Caco-2 (cell line): ENCODE results near the gene LRPAP1. TPM values are rescaled to one million over a fixed set of nuclear protein-coding genes. Genes with fewer than 3 reads are reported as not detected.
A peak's percentile ranks its signal among the peaks of the same experiment; 100 is the strongest.

ENCODE experiments used
- BruUV-seq: library from RNA; stranded (reverse); fragments of 400-500 nt; replicated peaks from 2 replicates; lab custom pipeline; 2021; lab: Mats Ljungman, UMichigan
- CTCF ChIA-PET: fragments of 300-600 bp; sonication (Branson Sonifier 250); formaldehyde crosslinking; loops from one replicate; lab custom pipeline; 2022; ENCODE audit warnings: antibody characterized with exemption; lab: Charles Lee
- POLR2A ChIA-PET: fragments of 300-600 bp; sonication (Branson Sonifier 250); formaldehyde crosslinking; loops from one replicate; lab custom pipeline; 2022; ENCODE audit warnings: antibody characterized with exemption; lab: Charles Lee
- DNase-seq, 2 experiments: peaks; one replicate each; pipeline versions ENCODE4 v3.0.0 to v3.0.0-alpha.2; 2020 to 2022
- H3K27me3 ChIP-seq: replicated peaks from 2 replicates; pipeline ENCODE4 v1.6.0; 2011; ENCODE audit warnings: low read length; ENCODE audit not compliant: control insufficient read depth, insufficient read depth
- H3K36me3 ChIP-seq: 2 replicates; pipeline ENCODE4 v1.5.1; 2011; ENCODE audit warnings: low read length; ENCODE audit not compliant: control insufficient read depth, insufficient read depth
- H3K4me1 ChIP-seq: fragments of 250-450 bp; sonication (Bioruptor Pico); 2 replicates; pipeline ENCODE4 v1.5.1; 2020; ENCODE audit warnings: mild to moderate bottlenecking
- H3K4me3 ChIP-seq: 2 replicates; pipeline ENCODE4 v1.5.1; 2011; ENCODE audit warnings: low read depth, mild to moderate bottlenecking, control low read depth, low read length
- H3K9me3 ChIP-seq: fragments of 250-450 bp; sonication (Bioruptor Pico); 2 replicates; pipeline ENCODE4 v1.5.1; 2020; ENCODE audit warnings: mild to moderate bottlenecking, moderate library complexity
- H3K27ac Mint-ChIP-seq: one replicate; pipeline ENCODE4 v1.8.0; 2022; ENCODE audit warnings: mixed read lengths; ENCODE audit not compliant: unreplicated experiment
- H3K27me3 Mint-ChIP-seq: one replicate; pipeline ENCODE4 v1.8.0; 2022; ENCODE audit warnings: mixed read lengths; ENCODE audit not compliant: insufficient read depth, unreplicated experiment
- H3K36me3 Mint-ChIP-seq: one replicate; pipeline ENCODE4 v1.8.0; 2022; ENCODE audit warnings: mild to moderate bottlenecking, mixed read lengths; ENCODE audit not compliant: insufficient read depth, unreplicated experiment
- H3K4me1 Mint-ChIP-seq: one replicate; pipeline ENCODE4 v1.8.0; 2022; ENCODE audit warnings: low read depth, mixed read lengths; ENCODE audit not compliant: unreplicated experiment
- H3K4me3 Mint-ChIP-seq: one replicate; pipeline ENCODE4 v1.8.0; 2022; ENCODE audit warnings: mild to moderate bottlenecking, moderate library complexity, mixed read lengths; ENCODE audit not compliant: unreplicated experiment
- H3K9me3 Mint-ChIP-seq: one replicate; pipeline ENCODE4 v1.8.0; 2022; ENCODE audit warnings: mixed read lengths; ENCODE audit not compliant: unreplicated experiment
- intact Hi-C: fragments of 100-400 bp; cut with micrococcal nuclease; formaldehyde crosslinking; loops from one replicate; pipeline ENCODE4 v1.10.0; 2022; ENCODE audit not compliant: unreplicated experiment
- total RNA-seq: library from RNA; stranded (reverse); gene quantifications from 2 replicates; pipeline ENCODE4 v1.2.3, GENCODE V29; 2022
- TF ChIP-seq, protein P1 (sequence below), 2 experiments: fragments of 200-600 bp in 1 of 2; IDR thresholded peaks; 1 replicate in 1 of 2; 2 replicates in 1 of 2; pipeline versions ENCODE4 v1.5.1 to v1.8.0; 2011 to 2022; ENCODE audit warnings: antibody characterized with exemption in 1 of 2, control low read depth in 1 of 2, inconsistent platforms in 1 of 2, low read depth in 1 of 2, low read length in 1 of 2, mild to moderate bottlenecking in 1 of 2, moderate library complexity in 1 of 2; ENCODE audit not compliant: insufficient read depth in 1 of 2, severe bottlenecking in 1 of 2, unreplicated experiment in 1 of 2

The LRPAP1 gene
- total RNA-seq, 1 experiment from 2014 or later: 224 TPM

- Histone ChIP-seq H3K27me3 (no peaks in the 10 kb centered on the region), H3K4me1 (no peaks in the 10 kb centered on the region), H3K4me3 (no peak overlapping the region), H3K36me3 (peaks cover 6% of the 10 kb centered on the region), H3K9me3 (no peaks in the 10 kb centered on the region)
- TF ChIP-seq, protein P1, sequence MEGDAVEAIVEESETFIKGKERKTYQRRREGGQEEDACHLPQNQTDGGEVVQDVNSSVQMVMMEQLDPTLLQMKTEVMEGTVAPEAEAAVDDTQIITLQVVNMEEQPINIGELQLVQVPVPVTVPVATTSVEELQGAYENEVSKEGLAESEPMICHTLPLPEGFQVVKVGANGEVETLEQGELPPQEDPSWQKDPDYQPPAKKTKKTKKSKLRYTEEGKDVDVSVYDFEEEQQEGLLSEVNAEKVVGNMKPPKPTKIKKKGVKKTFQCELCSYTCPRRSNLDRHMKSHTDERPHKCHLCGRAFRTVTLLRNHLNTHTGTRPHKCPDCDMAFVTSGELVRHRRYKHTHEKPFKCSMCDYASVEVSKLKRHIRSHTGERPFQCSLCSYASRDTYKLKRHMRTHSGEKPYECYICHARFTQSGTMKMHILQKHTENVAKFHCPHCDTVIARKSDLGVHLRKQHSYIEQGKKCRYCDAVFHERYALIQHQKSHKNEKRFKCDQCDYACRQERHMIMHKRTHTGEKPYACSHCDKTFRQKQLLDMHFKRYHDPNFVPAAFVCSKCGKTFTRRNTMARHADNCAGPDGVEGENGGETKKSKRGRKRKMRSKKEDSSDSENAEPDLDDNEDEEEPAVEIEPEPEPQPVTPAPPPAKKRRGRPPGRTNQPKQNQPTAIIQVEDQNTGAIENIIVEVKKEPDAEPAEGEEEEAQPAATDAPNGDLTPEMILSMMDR (IDR thresholded peaks at IDR 0.05; ENCODE audit: insufficient read depth in 1 of 2, low read depth in 1 of 2, low read length in 1 of 2, severe bottlenecking in 1 of 2, unreplicated experiment in 1 of 2): no peak
- no peak overlapping the region for H3K4me3 Mint-ChIP-seq
- CTCF ChIA-PET: no interaction called here
- no TSS peak for BruUV-seq
- peaks cover 29% of the 10 kb centered on the region for H3K36me3 Mint-ChIP-seq
- POLR2A ChIA-PET: no interaction called here
- intact Hi-C loops: no loop called here
- H3K27ac Mint-ChIP-seq: no peak overlapping the region
- H3K27me3 Mint-ChIP-seq: no peaks in the 10 kb centered on the region
- H3K4me1 Mint-ChIP-seq: no peaks in the 10 kb centered on the region
- peak in 1 of 2 experiments; percentile 17 for DNase-seq
- no peaks in the 10 kb centered on the region for H3K9me3 Mint-ChIP-seq
Measured at GRCh38 chr4:3523146-3523627, 9.0 kb downstream of the LRPAP1 start.

DNA sequence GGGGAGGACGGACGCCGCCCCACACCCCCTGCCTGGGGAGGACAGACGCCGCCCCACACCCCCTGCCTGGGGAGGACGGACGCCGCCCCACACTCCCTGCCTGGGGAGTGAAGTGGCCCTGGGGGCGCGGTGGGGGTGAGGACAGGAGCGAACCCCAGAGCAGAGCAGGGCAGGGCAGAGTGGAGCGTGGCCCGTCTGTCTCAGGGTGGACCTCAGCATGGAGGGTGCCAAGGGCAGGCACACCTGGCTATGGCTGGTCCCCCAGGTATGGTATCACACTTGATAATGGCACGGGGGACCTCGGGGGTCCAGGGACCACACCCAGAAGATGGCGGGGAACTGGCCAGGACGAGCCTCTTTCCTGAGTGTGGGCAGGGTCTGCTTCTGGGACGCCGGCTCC lies 9.6 kb downstream of the LRPAP1 start:
- CTCF ChIA-PET: no interaction called here
- peaks cover 6% of the 10 kb centered on the region for H3K36me3 ChIP-seq
- H3K9me3 Mint-ChIP-seq: no peaks in the 10 kb centered on the region

GRCh38 chr4:3522326-3522640 lies 9.9 kb downstream of the LRPAP1 start:
- H3K9me3 ChIP-seq: no peaks in the 10 kb centered on the region
- Mint-ChIP-seq H3K36me3 (peaks cover 25% of the 10 kb centered on the region), H3K27me3 (no peaks in the 10 kb centered on the region), H3K9me3 (no peaks in the 10 kb centered on the region), H3K4me3 (no peak overlapping the region), H3K27ac (no peak overlapping the region), H3K4me1 (no peaks in the 10 kb centered on the region)
- CTCF ChIA-PET: no interaction called here
- no peak overlapping the region for H3K4me3 ChIP-seq
- BruUV-seq: no TSS peak
- no peak for DNase-seq
- peaks cover 4% of the 10 kb centered on the region for H3K36me3 ChIP-seq
- H3K4me1 ChIP-seq: no peaks in the 10 kb centered on the region
- TF ChIP-seq, protein P1 (IDR thresholded peaks at IDR 0.05; ENCODE audit: insufficient read depth in 1 of 2, low read depth in 1 of 2, low read length in 1 of 2, severe bottlenecking in 1 of 2, unreplicated experiment in 1 of 2): no peak
- POLR2A ChIA-PET: no interaction called here
- intact Hi-C loops: no loop called here
- H3K27me3 ChIP-seq: no peaks in the 10 kb centered on the region

More for the DNA sequence above, 9.6 kb downstream of the LRPAP1 start:
- Mint-ChIP-seq H3K27me3 (no peaks in the 10 kb centered on the region), H3K27ac (no peak overlapping the region), H3K4me1 (no peaks in the 10 kb centered on the region), H3K36me3 (peaks cover 25% of the 10 kb centered on the region), H3K4me3 (no peak overlapping the region)
- intact Hi-C loops: no loop called here
- Histone ChIP-seq H3K4me1 (no peaks in the 10 kb centered on the region), H3K9me3 (no peaks in the 10 kb centered on the region), H3K27me3 (no peaks in the 10 kb centered on the region), H3K4me3 (no peak overlapping the region)
- DNase-seq: peak in 1 of 2 experiments; percentile 29
- TF ChIP-seq, protein P1 (IDR thresholded peaks at IDR 0.05; ENCODE audit: insufficient read depth in 1 of 2, low read depth in 1 of 2, low read length in 1 of 2, severe bottlenecking in 1 of 2, unreplicated experiment in 1 of 2): no peak
- POLR2A ChIA-PET: no interaction called here
- BruUV-seq: no TSS peak
